Measurements from ENCODE around the gene PRRC1. TPM values are rescaled to one million over a fixed set of nuclear protein-coding genes. Genes with fewer than 3 reads are reported as not detected.

Gene PRRC1
- total and polyA plus RNA-seq, 4 donors, result 22.9 to 88.1 (median 40.9) TPM

DNA sequence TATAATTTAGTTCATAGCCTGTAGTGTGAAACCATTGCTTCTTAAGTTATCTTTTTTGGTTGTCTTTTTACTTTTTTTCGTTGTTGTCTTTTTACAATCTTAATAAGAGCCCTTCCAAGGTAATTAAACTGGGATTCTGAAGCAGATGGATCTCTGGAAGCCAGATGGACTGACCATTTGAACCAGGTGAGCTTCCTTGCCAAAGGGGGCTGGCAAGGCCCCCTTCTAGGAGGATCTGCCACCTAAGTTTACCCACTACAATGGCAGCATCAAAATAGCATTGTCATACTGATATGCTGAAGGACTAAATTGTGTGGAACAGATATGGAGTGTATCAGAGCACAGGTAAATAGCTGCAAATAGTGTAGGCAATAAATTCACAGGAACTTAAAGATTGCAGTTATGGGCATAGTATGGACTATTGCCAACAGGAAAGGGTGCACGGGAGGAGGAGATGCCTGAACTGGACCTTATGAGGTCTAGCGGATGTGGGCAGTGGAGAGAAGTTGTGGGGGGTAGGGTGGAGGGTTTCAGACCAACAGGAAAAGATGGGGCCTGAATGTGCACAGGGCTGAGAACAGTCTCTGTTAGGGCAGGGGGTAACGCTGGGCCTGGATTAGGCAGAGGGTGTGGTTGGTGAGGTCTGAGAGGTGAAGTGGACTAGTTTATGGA, 69.9 kb downstream of the PRRC1 start:
- Histone ChIP-seq H3K4me3 (no peak overlapping the region), H3K9ac (ENCODE audit: insufficient read depth in 1 of 2, low read length in 2 of 2) (no peak overlapping the region), H3K9me3 (ENCODE audit: control insufficient read depth in 4 of 4, insufficient read depth in 3 of 4, low read length in 3 of 4) (peaks cover 0 to 2% (median 0%) of the 10 kb centered on the region in 4 donors), H3K36me3 (ENCODE audit: control insufficient read depth in 4 of 4, insufficient read depth in 4 of 4, low read length in 4 of 4) (no peaks in the 10 kb centered on the region), H3K27me3 (ENCODE audit: control insufficient read depth in 3 of 3, insufficient read depth in 3 of 3, low read length in 2 of 3) (no peaks in the 10 kb centered on the region), H3K27ac (ENCODE audit: low read depth in 1 of 2, low read length in 1 of 2) (no peak overlapping the region), H3K4me1 (ENCODE audit: control insufficient read depth in 5 of 5, insufficient read depth in 5 of 5, low read length in 5 of 5) (peaks cover 0 to 7% (median 0%) of the 10 kb centered on the region in 5 donors)
- TF ChIP-seq, protein P1, sequence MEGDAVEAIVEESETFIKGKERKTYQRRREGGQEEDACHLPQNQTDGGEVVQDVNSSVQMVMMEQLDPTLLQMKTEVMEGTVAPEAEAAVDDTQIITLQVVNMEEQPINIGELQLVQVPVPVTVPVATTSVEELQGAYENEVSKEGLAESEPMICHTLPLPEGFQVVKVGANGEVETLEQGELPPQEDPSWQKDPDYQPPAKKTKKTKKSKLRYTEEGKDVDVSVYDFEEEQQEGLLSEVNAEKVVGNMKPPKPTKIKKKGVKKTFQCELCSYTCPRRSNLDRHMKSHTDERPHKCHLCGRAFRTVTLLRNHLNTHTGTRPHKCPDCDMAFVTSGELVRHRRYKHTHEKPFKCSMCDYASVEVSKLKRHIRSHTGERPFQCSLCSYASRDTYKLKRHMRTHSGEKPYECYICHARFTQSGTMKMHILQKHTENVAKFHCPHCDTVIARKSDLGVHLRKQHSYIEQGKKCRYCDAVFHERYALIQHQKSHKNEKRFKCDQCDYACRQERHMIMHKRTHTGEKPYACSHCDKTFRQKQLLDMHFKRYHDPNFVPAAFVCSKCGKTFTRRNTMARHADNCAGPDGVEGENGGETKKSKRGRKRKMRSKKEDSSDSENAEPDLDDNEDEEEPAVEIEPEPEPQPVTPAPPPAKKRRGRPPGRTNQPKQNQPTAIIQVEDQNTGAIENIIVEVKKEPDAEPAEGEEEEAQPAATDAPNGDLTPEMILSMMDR (IDR thresholded peaks at IDR 0.05; ENCODE audit: control extremely low read depth, extremely low read depth), result no peak
- WGBS, 2 donors, result 55 to 68% methylated on average over 4 of the region's 4 CpGs
- no peak for ATAC-seq (ENCODE audit: insufficient read depth, low FRiP score)
- no peak for DNase-seq

- Histone ChIP-seq H3K4me1 (ENCODE audit: control insufficient read depth in 5 of 5, insufficient read depth in 5 of 5, low read length in 5 of 5) (peaks cover 0 to 2% (median 0%) of the 10 kb centered on the region in 5 donors), H3K4me3 (no peak overlapping the region), H3K9me3 (ENCODE audit: control insufficient read depth in 4 of 4, insufficient read depth in 3 of 4, low read length in 3 of 4) (peaks cover 0 to 2% (median 0%) of the 10 kb centered on the region in 4 donors), H3K27ac (ENCODE audit: low read depth in 1 of 2, low read length in 1 of 2) (no peak overlapping the region), H3K27me3 (ENCODE audit: control insufficient read depth in 3 of 3, insufficient read depth in 3 of 3, low read length in 2 of 3) (no peaks in the 10 kb centered on the region), H3K9ac (ENCODE audit: insufficient read depth in 1 of 2, low read length in 2 of 2) (no peak overlapping the region), H3K36me3 (ENCODE audit: control insufficient read depth in 4 of 4, insufficient read depth in 4 of 4, low read length in 4 of 4) (no peaks in the 10 kb centered on the region)
- 89 to 90% methylated on average over 1 of the region's 1 CpG for WGBS, 2 donors
- no peak for DNase-seq
- TF ChIP-seq, protein P1 (IDR thresholded peaks at IDR 0.05; ENCODE audit: control extremely low read depth, extremely low read depth), result no peak
- ATAC-seq (ENCODE audit: insufficient read depth, low FRiP score), result no peak
Measured at GRCh38 chr5:127588368-127588767, 70.9 kb downstream of the PRRC1 start.

GRCh38 chr5:127589309-127590030, 72.0 kb downstream of the PRRC1 start:
- no peak overlapping the region for H3K4me3 ChIP-seq
- TF ChIP-seq, protein P1 (IDR thresholded peaks at IDR 0.05; ENCODE audit: control extremely low read depth, extremely low read depth), result no peak
- DNase-seq (no peak), ATAC-seq (ENCODE audit: insufficient read depth, low FRiP score) (no peak)
- no peaks in the 10 kb centered on the region for H3K4me1 ChIP-seq (ENCODE audit: control insufficient read depth in 5 of 5, insufficient read depth in 5 of 5, low read length in 5 of 5)
- H3K9me3 ChIP-seq (ENCODE audit: control insufficient read depth in 4 of 4, insufficient read depth in 3 of 4, low read length in 3 of 4), result peaks cover 0 to 2% (median 0%) of the 10 kb centered on the region in 4 donors
- no peak overlapping the region for H3K27ac ChIP-seq (ENCODE audit: low read depth in 1 of 2, low read length in 1 of 2)
- no peaks in the 10 kb centered on the region for H3K36me3 ChIP-seq (ENCODE audit: control insufficient read depth in 4 of 4, insufficient read depth in 4 of 4, low read length in 4 of 4)
- no peak overlapping the region for H3K9ac ChIP-seq (ENCODE audit: insufficient read depth in 1 of 2, low read length in 2 of 2)
- no peaks in the 10 kb centered on the region for H3K27me3 ChIP-seq (ENCODE audit: control insufficient read depth in 3 of 3, insufficient read depth in 3 of 3, low read length in 2 of 3)
- WGBS, 2 donors, result 73 to 86% methylated on average over 12 of the region's 12 CpGs
